Astrocyte of the spinal cord (primary cell): ENCODE results near the gene RHBDL1.

Source experiments
- DNase-seq: peaks from one replicate; pipeline ENCODE4 v3.0.0; 2011; ENCODE audit warnings: low read depth, low spot score
- H3K4me3 ChIP-seq: 2 replicates; pipeline ENCODE4 v1.5.1; 2011; ENCODE audit warnings: low read depth, mild to moderate bottlenecking, low read length, moderate library complexity
- in situ Hi-C: cut with HindIII; loops from 2 replicates; pipeline ENCODE4 v1.10.0; 2017; ENCODE audit warnings: low sequenced_read_pairs
- TF ChIP-seq, protein P1 (sequence below): IDR thresholded peaks from 2 replicates; pipeline ENCODE4 v1.5.1; 2012; ENCODE audit warnings: low read depth, mild to moderate bottlenecking, low read length, inconsistent platforms

RHBDL1 gene

DNA sequence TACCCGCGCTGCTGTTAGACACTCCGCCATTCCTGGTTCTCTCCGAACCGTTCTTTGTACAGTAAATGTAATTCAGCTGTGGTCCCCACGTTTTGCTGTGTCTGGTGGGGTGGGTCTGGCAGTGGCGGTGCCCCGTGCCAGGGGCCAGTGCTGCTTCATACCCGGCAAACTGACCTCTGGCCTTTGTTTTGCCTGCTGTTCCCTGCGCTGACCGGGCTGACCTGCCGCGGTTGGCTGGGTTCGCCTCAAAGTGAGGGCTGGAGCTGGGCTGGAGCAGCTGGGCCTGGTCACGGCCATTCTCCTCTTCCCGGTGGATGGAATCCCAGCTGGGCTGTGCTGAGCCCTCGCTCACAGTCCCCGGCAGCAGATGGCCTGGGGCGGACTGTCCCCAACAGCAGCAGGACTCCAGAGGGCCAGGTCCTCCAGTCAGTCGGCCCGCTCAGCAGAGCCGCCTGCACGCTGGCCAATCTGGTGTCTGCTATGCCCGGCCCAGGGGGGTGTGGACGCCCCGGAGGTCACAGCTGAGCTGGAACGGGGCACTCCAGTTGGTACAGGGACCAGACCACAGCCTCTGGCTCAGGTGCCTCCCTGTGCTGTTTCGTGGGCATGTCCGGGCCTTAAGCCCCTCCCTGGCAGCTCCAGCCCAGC, 46.2 kb upstream of the RHBDL1 start:
- DNase-seq = no peak

DNA sequence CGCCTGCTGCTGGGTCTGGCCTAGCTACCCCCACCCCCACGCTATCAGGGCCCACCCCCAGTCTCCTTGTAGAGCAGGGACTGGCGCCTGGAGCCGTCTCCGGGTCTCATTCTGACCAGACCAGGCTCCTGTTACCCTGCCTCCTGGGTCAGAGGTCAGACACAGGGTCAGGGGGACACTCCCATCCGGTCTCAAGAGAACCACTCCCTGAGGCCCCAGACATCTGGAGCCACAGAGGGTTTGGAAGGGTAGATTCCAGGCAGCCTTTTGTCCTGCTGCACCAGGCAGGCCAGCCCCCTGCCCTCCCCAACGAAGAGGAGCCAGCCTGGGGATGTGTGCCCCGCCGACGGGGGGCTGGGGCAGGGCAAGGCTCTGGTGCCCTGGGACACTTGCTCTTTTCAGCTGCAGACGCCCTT, 45.6 kb upstream of the RHBDL1 start:
- in situ Hi-C loops = no loop called here
- DNase-seq = no peak
- no peak overlapping the region for H3K4me3 ChIP-seq
- TF ChIP-seq, protein P1, sequence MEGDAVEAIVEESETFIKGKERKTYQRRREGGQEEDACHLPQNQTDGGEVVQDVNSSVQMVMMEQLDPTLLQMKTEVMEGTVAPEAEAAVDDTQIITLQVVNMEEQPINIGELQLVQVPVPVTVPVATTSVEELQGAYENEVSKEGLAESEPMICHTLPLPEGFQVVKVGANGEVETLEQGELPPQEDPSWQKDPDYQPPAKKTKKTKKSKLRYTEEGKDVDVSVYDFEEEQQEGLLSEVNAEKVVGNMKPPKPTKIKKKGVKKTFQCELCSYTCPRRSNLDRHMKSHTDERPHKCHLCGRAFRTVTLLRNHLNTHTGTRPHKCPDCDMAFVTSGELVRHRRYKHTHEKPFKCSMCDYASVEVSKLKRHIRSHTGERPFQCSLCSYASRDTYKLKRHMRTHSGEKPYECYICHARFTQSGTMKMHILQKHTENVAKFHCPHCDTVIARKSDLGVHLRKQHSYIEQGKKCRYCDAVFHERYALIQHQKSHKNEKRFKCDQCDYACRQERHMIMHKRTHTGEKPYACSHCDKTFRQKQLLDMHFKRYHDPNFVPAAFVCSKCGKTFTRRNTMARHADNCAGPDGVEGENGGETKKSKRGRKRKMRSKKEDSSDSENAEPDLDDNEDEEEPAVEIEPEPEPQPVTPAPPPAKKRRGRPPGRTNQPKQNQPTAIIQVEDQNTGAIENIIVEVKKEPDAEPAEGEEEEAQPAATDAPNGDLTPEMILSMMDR = no peak

More for the DNA sequence above, 46.2 kb upstream of the RHBDL1 start:
- in situ Hi-C loops = no loop called here
- TF ChIP-seq, protein P1 = no peak
- no peak overlapping the region for H3K4me3 ChIP-seq

GRCh38 chr16:630249-630814, 45.1 kb upstream of the RHBDL1 start:
- TF ChIP-seq, protein P1 = no peak
- in situ Hi-C loops = no loop called here
- H3K4me3 ChIP-seq = no peak overlapping the region
- no peak for DNase-seq

DNA sequence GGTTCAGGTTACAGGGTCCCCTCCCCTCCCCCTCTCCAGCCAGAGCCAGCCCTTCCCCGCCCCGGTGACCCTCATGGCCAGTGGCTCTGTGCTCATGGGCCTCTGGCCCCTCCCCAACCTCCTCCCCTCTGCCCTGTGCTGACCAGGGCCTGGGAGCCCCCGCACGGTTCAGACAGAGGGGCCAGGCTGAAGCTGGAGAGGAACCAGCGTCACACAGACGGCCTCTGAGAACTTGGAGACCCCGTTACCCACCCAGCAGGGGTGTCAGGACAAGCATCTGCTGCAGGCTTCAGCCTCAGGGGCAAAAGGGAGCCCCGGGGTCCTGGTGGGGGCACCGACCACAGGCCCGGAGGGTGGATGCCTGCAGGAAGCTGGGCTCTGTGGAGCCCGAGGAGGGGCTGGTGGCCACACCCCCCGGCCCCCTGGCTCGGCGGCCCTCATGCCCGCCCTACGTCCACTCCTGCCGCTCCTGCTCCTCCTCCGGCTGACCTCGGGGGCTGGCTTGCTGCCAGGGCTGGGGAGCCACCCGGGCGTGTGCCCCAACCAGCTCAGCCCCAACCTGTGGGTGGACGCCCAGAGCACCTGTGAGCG, 44.6 kb upstream of the RHBDL1 start, which contains the start of gene WFIKKN1:
TSS of gene WFIKKN1 (plus strand) at position 171 of the 591 bp plus-strand sequence. CDS start at position 440, 269 bp downstream.
- in situ Hi-C loops = no loop called here
- no peak within 1 kb of the TSS for H3K4me3 ChIP-seq
- no peak for DNase-seq
- TF ChIP-seq, protein P1 = no peak

DNA sequence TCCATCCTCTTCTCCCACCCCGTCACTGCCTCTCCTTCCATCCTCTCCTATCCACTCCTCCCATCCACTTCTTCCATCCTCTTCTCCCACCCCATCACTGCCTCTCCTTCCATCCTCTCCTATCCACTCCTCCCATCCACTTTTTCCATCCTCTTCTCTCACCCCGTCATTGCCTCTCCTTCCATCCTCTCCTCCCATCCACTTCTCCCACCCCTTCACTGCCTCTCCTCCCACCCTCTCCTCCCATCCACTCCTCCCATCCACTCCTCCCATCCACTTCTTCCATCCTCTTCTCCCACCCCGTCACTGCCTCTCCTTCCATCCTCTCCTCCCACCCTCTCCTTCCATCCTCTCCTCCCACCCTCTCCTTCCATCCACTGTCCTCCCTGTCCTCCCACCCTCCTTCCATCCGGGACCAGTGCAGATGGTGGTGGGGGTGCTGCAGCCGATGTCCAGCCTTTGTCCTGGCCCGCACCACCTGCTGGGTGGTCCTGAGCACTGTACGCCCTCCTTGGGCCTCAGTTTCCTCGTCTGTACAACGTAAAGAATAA, 43.6 kb upstream of the RHBDL1 start:
- no peak overlapping the region for H3K4me3 ChIP-seq
- DNase-seq = no peak
- in situ Hi-C loops = no loop called here
- TF ChIP-seq, protein P1 = no peak

- H3K4me3 ChIP-seq = no peak overlapping the region
- no peak for DNase-seq
- in situ Hi-C loops = no loop called here
- TF ChIP-seq, protein P1 = no peak
Measured at GRCh38 chr16:632486-633335, 42.8 kb upstream of the RHBDL1 start.
